OCI-LY3 (cell line): ENCODE data around the gene TBL3.

Experiments used
- CTCF ChIP-seq: fragments of 200-600, 300-600 bp; sonication (generic); IDR thresholded peaks from 2 replicates; pipeline ENCODE4 v1.5.1; 2014; ENCODE audit warnings: antibody characterized with exemption, low read length, low read depth
- EZH2phosphoT487 ChIP-seq: fragments of 200-600 bp; shearing (Covaris generic); IDR thresholded peaks from 2 replicates; pipeline ENCODE4 v1.6.1; 2018; ENCODE audit warnings: antibody characterized with exemption, mixed run types, low read depth

GRCh38 chr16:2004795-2005517 lies 33.1 kb downstream of the TBL3 start:
- TF ChIP-seq CTCF (no peak), EZH2phosphoT487 (no peak)
